Measurements from ENCODE around the gene LCTL.
"Not testable (repeated sequence)": the region's sequence is repeated elsewhere in the genome, so short reads cannot be mapped to it uniquely, and the experiment has no call there.

Gene LCTL

GRCh38 chr15:66593219-66593780 is 27.5 kb upstream of the LCTL start:
- Histone ChIP-seq H3K4me2 (ENCODE audit: low read length) (no peak overlapping the region), H3K79me2 (no peaks in the 10 kb centered on the region), H3K9ac (no peak overlapping the region), H3K36me3 (ENCODE audit: control insufficient read depth, insufficient read depth, low read length) (no peaks in the 10 kb centered on the region), H3K27me3 (ENCODE audit: control insufficient read depth, insufficient read depth, low read length) (no peaks in the 10 kb centered on the region), H3K9me3 (ENCODE audit: control insufficient read depth, low read length) (no peaks in the 10 kb centered on the region), H3K4me1 (no peaks in the 10 kb centered on the region), H3K4me3 (ENCODE audit: low read depth, low read length) (no peak overlapping the region), H3K27ac (no peak overlapping the region), H2AFZ (no peak overlapping the region)
- no peak for TF ChIP-seq CTCF (IDR thresholded peaks at IDR 0.05)

- Histone ChIP-seq H3K27ac (no peak overlapping the region), H3K36me3 (ENCODE audit: control insufficient read depth, insufficient read depth, low read length) (no peaks in the 10 kb centered on the region), H3K27me3 (ENCODE audit: control insufficient read depth, insufficient read depth, low read length) (no peaks in the 10 kb centered on the region), H3K79me2 (no peaks in the 10 kb centered on the region), H3K4me3 (ENCODE audit: low read depth, low read length) (no peak overlapping the region), H3K9me3 (ENCODE audit: control insufficient read depth, low read length) (no peaks in the 10 kb centered on the region), H3K9ac (no peak overlapping the region), H3K4me1 (no peaks in the 10 kb centered on the region), H2AFZ (no peak overlapping the region), H3K4me2 (ENCODE audit: low read length) (no peak overlapping the region)
- no peak for TF ChIP-seq CTCF (IDR thresholded peaks at IDR 0.05)
Measured at GRCh38 chr15:66592505-66593218, 26.9 kb upstream of the LCTL start.

DNA sequence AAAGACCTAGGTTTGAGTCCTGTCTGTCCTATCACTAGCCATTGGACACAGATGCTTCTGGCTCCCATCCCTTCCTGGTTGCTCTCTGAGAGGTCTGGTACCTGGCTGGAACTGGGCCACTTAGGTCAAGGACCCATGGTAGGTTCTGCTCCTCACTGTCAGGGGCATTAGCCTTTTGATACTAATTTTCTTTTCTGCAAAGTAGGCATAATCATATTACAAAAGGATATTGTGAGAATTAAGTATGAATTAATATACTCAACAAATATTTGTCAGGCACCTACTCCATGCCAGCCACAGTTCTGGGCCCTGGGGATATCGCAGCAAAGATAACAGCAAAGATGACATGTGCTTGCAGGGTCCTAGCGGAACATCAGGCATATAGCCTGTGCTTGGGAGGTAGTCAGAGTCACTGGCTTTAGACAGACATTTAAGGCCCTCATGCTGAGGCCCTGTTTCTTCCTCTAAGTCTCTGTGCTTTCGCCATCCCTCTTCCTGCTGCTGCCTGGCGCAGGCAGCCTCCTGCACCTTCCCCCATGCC is 25.6 kb upstream of the LCTL start:
- Histone ChIP-seq H3K4me1 (no peaks in the 10 kb centered on the region), H3K4me2 (ENCODE audit: low read length) (no peak overlapping the region), H3K9me3 (ENCODE audit: control insufficient read depth, low read length) (no peaks in the 10 kb centered on the region), H2AFZ (no peak overlapping the region), H3K79me2 (no peaks in the 10 kb centered on the region), H3K27me3 (ENCODE audit: control insufficient read depth, insufficient read depth, low read length) (no peaks in the 10 kb centered on the region), H3K27ac (no peak overlapping the region), H3K4me3 (ENCODE audit: low read depth, low read length) (no peak overlapping the region), H3K36me3 (ENCODE audit: control insufficient read depth, insufficient read depth, low read length) (no peaks in the 10 kb centered on the region), H3K9ac (no peak overlapping the region)
- TF ChIP-seq CTCF (IDR thresholded peaks at IDR 0.05) = no peak

DNA sequence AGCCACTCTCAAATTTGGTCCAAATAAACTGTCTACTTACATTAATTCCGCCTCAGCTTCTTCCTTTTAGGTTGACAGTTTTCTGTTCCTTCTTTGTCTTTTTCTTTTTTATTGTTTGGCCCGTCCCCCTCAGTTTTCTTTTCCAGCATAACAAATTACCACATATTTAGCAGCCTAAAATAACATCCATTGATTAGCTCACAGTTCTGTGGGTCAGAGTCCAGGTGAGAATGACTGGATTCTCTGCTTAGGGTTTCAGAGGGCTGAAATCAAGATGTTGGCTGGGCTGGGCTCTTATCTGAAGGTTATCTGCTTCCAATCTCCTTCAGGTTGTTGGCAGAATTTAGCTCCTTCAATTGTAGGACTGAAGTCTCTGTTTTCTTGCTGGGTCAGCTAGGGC is 24.6 kb upstream of the LCTL start:
- no peak overlapping the region for H3K4me3 ChIP-seq (ENCODE audit: low read depth, low read length)
- H3K36me3 ChIP-seq (ENCODE audit: control insufficient read depth, insufficient read depth, low read length) = no peaks in the 10 kb centered on the region
- no peak for TF ChIP-seq CTCF (IDR thresholded peaks at IDR 0.05)
- no peaks in the 10 kb centered on the region for H3K4me1 ChIP-seq
- no peaks in the 10 kb centered on the region for H3K79me2 ChIP-seq
- H3K27me3 ChIP-seq (ENCODE audit: control insufficient read depth, insufficient read depth, low read length) = no peaks in the 10 kb centered on the region
- no peak overlapping the region for H3K9ac ChIP-seq
- no peak overlapping the region for H3K27ac ChIP-seq
- H3K4me2 ChIP-seq (ENCODE audit: low read length) = no peak overlapping the region
- no peak overlapping the region for H2AFZ ChIP-seq
- H3K9me3 ChIP-seq (ENCODE audit: control insufficient read depth, low read length) = no peaks in the 10 kb centered on the region

- H2AFZ ChIP-seq; H3K4me3 ChIP-seq (ENCODE audit: low read depth, low read length); H3K4me2 ChIP-seq (ENCODE audit: low read length); H3K36me3 ChIP-seq (ENCODE audit: control insufficient read depth, insufficient read depth, low read length); H3K9ac ChIP-seq; H3K79me2 ChIP-seq; H3K27ac ChIP-seq; H3K4me1 ChIP-seq; H3K9me3 ChIP-seq (ENCODE audit: control insufficient read depth, low read length); H3K27me3 ChIP-seq (ENCODE audit: control insufficient read depth, insufficient read depth, low read length): not testable (repeated sequence)
Measured at GRCh38 chr15:66589429-66589828, 23.6 kb upstream of the LCTL start.
